ENCODE results near the gene MYO5A.

GRCh38 chr15:52288986-52289385 lies 239.7 kb downstream of the MYO5A start:
- TF ChIP-seq ELF4 (IDR thresholded peaks at IDR 0.05) (no peak), ARNT (IDR thresholded peaks at IDR 0.05) (no peak), FOXK2 (IDR thresholded peaks at IDR 0.05) (no peak), FOXA1 (IDR thresholded peaks at IDR 0.05) (no peak), HDGF (IDR thresholded peaks at IDR 0.05; ENCODE audit: borderline replicate concordance) (no peak), PKNOX1 (IDR thresholded peaks at IDR 0.05) (no peak), SP1 (IDR thresholded peaks at IDR 0.05) (no peak)
